Astrocyte of the spinal cord (primary cell): Measurements from ENCODE around the gene PALLD.
"Not testable (repeated sequence)": the region's sequence is repeated elsewhere in the genome, so short reads cannot be mapped to it uniquely, and the experiment has no call there.

Experiments used
- DNase-seq: peaks from one replicate; pipeline ENCODE4 v3.0.0; 2011; ENCODE audit warnings: low read depth, low spot score
- H3K4me3 ChIP-seq: 2 replicates; pipeline ENCODE4 v1.5.1; 2011; ENCODE audit warnings: low read depth, mild to moderate bottlenecking, low read length, moderate library complexity
- CTCF ChIP-seq: IDR thresholded peaks from 2 replicates; pipeline ENCODE4 v1.5.1; 2012; ENCODE audit warnings: low read depth, mild to moderate bottlenecking, low read length, inconsistent platforms
- in situ Hi-C: cut with HindIII; loops from 2 replicates; pipeline ENCODE4 v1.10.0; 2017; ENCODE audit warnings: low sequenced_read_pairs

Gene PALLD

GRCh38 chr4:168724686-168725411, 228.0 kb downstream of the PALLD start:
- no peak overlapping the region for H3K4me3 ChIP-seq
- no peak for TF ChIP-seq CTCF
- peak; percentile 84 for DNase-seq
- in situ Hi-C loops: no loop called here

- no peak for TF ChIP-seq CTCF
- in situ Hi-C loops: no loop called here
- H3K4me3 ChIP-seq: no peak overlapping the region
- DNase-seq: no peak
Observed at GRCh38 chr4:168725930-168726329, 229.1 kb downstream of the PALLD start.

- H3K4me3 ChIP-seq, DNase-seq, in situ Hi-C loops: not testable (repeated sequence)
Observed at GRCh38 chr4:168727181-168727580, 230.3 kb downstream of the PALLD start.

- DNase-seq: no peak
- in situ Hi-C loops: no loop called here
- no peak for TF ChIP-seq CTCF
- H3K4me3 ChIP-seq: no peak overlapping the region
Observed at GRCh38 chr4:168731006-168731636, 234.3 kb downstream of the PALLD start.

- in situ Hi-C loops: no loop called here
Observed at GRCh38 chr4:168731706-168732414, 235.0 kb downstream of the PALLD start.

GRCh38 chr4:168732714-168733113, 235.9 kb downstream of the PALLD start:
- no peak overlapping the region for H3K4me3 ChIP-seq
- TF ChIP-seq CTCF: no peak
- DNase-seq: no peak
- in situ Hi-C loops: no loop called here

More at GRCh38 chr4:168731706-168732414, 235.0 kb downstream of the PALLD start:
- no peak for TF ChIP-seq CTCF
- no peak for DNase-seq
- H3K4me3 ChIP-seq: no peak overlapping the region
